HepG2 (cell line): ENCODE measurements around the gene DAAM1. TPM values are rescaled to one million over a fixed set of nuclear protein-coding genes. Genes with fewer than 3 reads are reported as not detected.

ENCODE experiments used
- ATAC-seq: fragments of 200-7000 bp; cut with Tn5 transposase; 3 replicates; pipeline ENCODE4 v1.9.1; 2020; ENCODE audit warnings: mild to moderate bottlenecking, moderate library complexity
- BruUV-seq: library from RNA; stranded (reverse); fragments of 400-500 nt; replicated peaks from 2 replicates; lab custom pipeline; 2021; lab: Mats Ljungman, UMichigan
- CTCF ChIA-PET: fragments of 300-600 bp; formaldehyde crosslinking; extraction: SDS; loops from one replicate; lab custom pipeline; 2021; ENCODE audit warnings: low total read pairs, inconsistent platforms, low intra/inter-chr PET ratio; lab: Yijun Ruan, JAX
- POLR2A ChIA-PET: fragments of 350-600 bp; sonication (Branson Sonifier 250); formaldehyde crosslinking; loops from one replicate; lab custom pipeline; 2020; ENCODE audit warnings: antibody characterized with exemption, inconsistent platforms; lab: Yijun Ruan, JAX
- DNase-seq: peaks from one replicate; pipeline ENCODE4 v3.0.0-alpha.2; 2015; ENCODE audit warnings: low spot score
- FAIRE-seq: peaks from 3 replicates; lab custom pipeline; 2011; peaks lifted over from hg19 to GRCh38; lab: Jason Lieb, UNC
- H2AFZ ChIP-seq: one replicate; pipeline ENCODE4 v1.6.1; 2011; ENCODE audit warnings: low read length, inconsistent platforms
- H3K27ac ChIP-seq: fragments of 300-600 bp; 3 replicates; pipeline ENCODE4 v1.8.0; 2011; ENCODE audit warnings: mixed run types, mild to moderate bottlenecking, mixed read lengths, low read length, inconsistent platforms; ENCODE audit not compliant: insufficient read depth; ENCODE audit errors: extremely low read length
- H3K27me3 ChIP-seq, 2 experiments: fragments of 200-600 bp in 1 of 2; 2 replicates in 1 of 2; 3 replicates in 1 of 2; pipeline versions ENCODE4 v1.6.0 to v1.8.0; 2011; ENCODE audit warnings: low read length in 2 of 2, mild to moderate bottlenecking in 2 of 2, moderate library complexity in 2 of 2, inconsistent platforms in 1 of 2; ENCODE audit not compliant: insufficient read depth in 2 of 2, control insufficient read depth in 1 of 2
- H3K36me3 ChIP-seq, 2 experiments: fragments of 200-600 bp in 1 of 2; replicated peaks in 1 of 2; 2 replicates in 1 of 2; 3 replicates in 1 of 2; pipeline versions ENCODE4 v1.5.1 to v1.8.0; 2011; ENCODE audit warnings: low read length in 2 of 2, inconsistent platforms in 1 of 2; ENCODE audit not compliant: insufficient read depth in 2 of 2, control insufficient read depth in 1 of 2
- H3K4me1 ChIP-seq: 2 replicates; pipeline ENCODE4 v1.5.1; 2012; ENCODE audit warnings: low read length, inconsistent platforms; ENCODE audit not compliant: insufficient read depth
- H3K4me2 ChIP-seq: 2 replicates; pipeline ENCODE4 v1.6.0; 2011; ENCODE audit warnings: low read depth, low read length, inconsistent platforms
- H3K4me3 ChIP-seq, 3 experiments: fragments of 200-600 bp in 1 of 3; sonication (generic), shearing (Covaris generic) in 1 of 3; replicated peaks in 1 of 3; 2 replicates each; pipeline ENCODE4 v1.5.1; 2011 to 2016; ENCODE audit warnings: low read length in 3 of 3, inconsistent platforms in 2 of 3, low read depth in 2 of 3, mild to moderate bottlenecking in 2 of 3, control low read depth in 1 of 3, mixed read lengths in 1 of 3; ENCODE audit not compliant: insufficient read depth in 1 of 3
- H3K79me2 ChIP-seq: one replicate; pipeline ENCODE4 v1.6.1; 2011; ENCODE audit warnings: low read length, inconsistent platforms; ENCODE audit not compliant: insufficient read depth
- H3K9ac ChIP-seq: 2 replicates; pipeline ENCODE4 v1.6.0; 2011; ENCODE audit warnings: mild to moderate bottlenecking, low read depth, low read length, inconsistent platforms; ENCODE audit not compliant: insufficient read depth
- H3K9me3 ChIP-seq: 2 replicates; pipeline ENCODE4 v1.5.1; 2012; ENCODE audit warnings: mild to moderate bottlenecking, low read length
- H4K20me1 ChIP-seq: 2 replicates; pipeline ENCODE4 v1.6.0; 2011; ENCODE audit warnings: inconsistent platforms, mild to moderate bottlenecking, low read length, moderate library complexity; ENCODE audit not compliant: insufficient read depth
- ESRRA ChIP-seq: sonication (generic); formaldehyde crosslinking; IDR thresholded peaks from 2 replicates; pipeline ENCODE4 v1.5.1; 2020; ENCODE audit warnings: mild to moderate bottlenecking, low read depth, missing genetic modification reagents
- FOXA3 ChIP-seq: IDR thresholded peaks from 2 replicates; pipeline ENCODE4 v1.6.1; 2016; ENCODE audit warnings: missing genetic modification reagents, missing compliant biosample characterization
- FOXP1 ChIP-seq, 2 experiments: fragments of 450-650 bp in 1 of 2; IDR thresholded peaks; 2 replicates each; pipeline ENCODE4 v1.6.1; 2017 to 2018; ENCODE audit warnings: antibody characterized with exemption in 1 of 2
- GPBP1L1 ChIP-seq: sonication (generic); formaldehyde crosslinking; IDR thresholded peaks from 2 replicates; pipeline ENCODE4 v1.5.0; 2020; ENCODE audit warnings: mild to moderate bottlenecking, missing genetic modification reagents
- HDAC1 ChIP-seq: sonication (generic); formaldehyde crosslinking; IDR thresholded peaks from 2 replicates; pipeline ENCODE4 v1.5.1; 2020; ENCODE audit warnings: mild to moderate bottlenecking, missing genetic modification reagents
- NFIB ChIP-seq: sonication (generic); formaldehyde crosslinking; IDR thresholded peaks from 2 replicates; pipeline ENCODE4 v1.9.0; 2021; ENCODE audit warnings: missing genetic modification reagents, mild to moderate bottlenecking, borderline replicate concordance
- NFYC ChIP-seq: IDR thresholded peaks from 2 replicates; pipeline ENCODE4 v1.6.1; 2016; ENCODE audit warnings: missing genetic modification reagents, missing compliant biosample characterization
- PRDM4 ChIP-seq: sonication (generic); formaldehyde crosslinking; IDR thresholded peaks from 2 replicates; pipeline ENCODE4 v1.9.0; 2021; ENCODE audit warnings: missing genetic modification reagents, borderline replicate concordance
- SP140L ChIP-seq: sonication (generic); formaldehyde crosslinking; IDR thresholded peaks from 2 replicates; pipeline ENCODE4 v1.4.0; 2020; ENCODE audit warnings: missing genetic modification reagents, borderline replicate concordance
- TCF12 ChIP-seq, 2 experiments: fragments of 450-650 bp in 1 of 2; sonication (generic) in 1 of 2; formaldehyde crosslinking in 1 of 2; IDR thresholded peaks; 2 replicates each; pipeline versions ENCODE4 v1.6.1 to v1.8.0; 2017 to 2022; ENCODE audit warnings: antibody characterized with exemption in 1 of 2, mild to moderate bottlenecking in 1 of 2, missing genetic modification reagents in 1 of 2, moderate library complexity in 1 of 2
- ZBTB7B ChIP-seq: sonication (generic); formaldehyde crosslinking; IDR thresholded peaks from 2 replicates; pipeline ENCODE4 v1.4.0; 2020; ENCODE audit warnings: missing genetic modification reagents
- ZNF263 ChIP-seq: sonication (generic); formaldehyde crosslinking; IDR thresholded peaks from 2 replicates; pipeline ENCODE4 v1.4.0; 2020; ENCODE audit warnings: missing genetic modification reagents
- ZNF33B ChIP-seq: sonication (generic); formaldehyde crosslinking; IDR thresholded peaks from 2 replicates; pipeline ENCODE4 v1.5.1; 2020; ENCODE audit warnings: mild to moderate bottlenecking, missing genetic modification reagents
- ZNF709 ChIP-seq: sonication (generic); formaldehyde crosslinking; IDR thresholded peaks from 2 replicates; pipeline ENCODE4 v1.5.0; 2020; ENCODE audit warnings: mild to moderate bottlenecking, missing genetic modification reagents
- ZNF850 ChIP-seq: sonication (generic); formaldehyde crosslinking; conservative IDR thresholded peaks from 2 replicates; pipeline ENCODE4 v1.9.0; 2021; ENCODE audit warnings: mild to moderate bottlenecking, missing genetic modification reagents
- WGBS: methylation state at CpG from one replicate; pipeline ENCODE4 v1.1.6; 2017; ENCODE audit warnings: low lambda C conversion rate; 5-methylcytosine and 5-hydroxymethylcytosine counted together
- in situ Hi-C: cut with HindIII; loops from 2 replicates; pipeline ENCODE4 v1.10.0; 2017; ENCODE audit warnings: low pct_unique_long_range_greater_than_20kb; ENCODE audit not compliant: extremely low pct_ligation_motif_present
- intact Hi-C: fragments of 100-400 bp; cut with micrococcal nuclease; formaldehyde crosslinking; loops from one replicate; pipeline ENCODE4 v1.10.0; 2022; ENCODE audit not compliant: unreplicated experiment
- polyA plus RNA-seq, 8 experiments: library from polyadenylated mRNA; depleted of rRNA in 3 of 8; stranded (reverse) in 7 of 8; unstranded in 1 of 8; fragments of >200 nt; fragmentation: Illumina TruSeq in 4 of 8; extraction: Trizol in 4 of 8; gene quantifications; 2 replicates each; pipeline versions ENCODE4 v1.2.1 to v1.2.3, GENCODE V29; 2011 to 2016; ENCODE audit warnings: low read depth in 4 of 8, missing spikeins in 1 of 8, mixed read lengths in 1 of 8; ENCODE audit not compliant: insufficient read depth in 1 of 8
- total RNA-seq, 5 experiments: library from RNA; depleted of rRNA; stranded (reverse); fragments of >200 nt; fragmentation: Illumina TruSeq; extraction: Trizol; gene quantifications; 2 replicates each; pipeline ENCODE4 v1.2.3, GENCODE V29; 2016; ENCODE audit warnings: low read depth in 1 of 5

Gene DAAM1
- total and polyA plus RNA-seq, 2 of the 13 experiments (the other 11 are each of a cell fraction or from before 2014, with no cell fraction given), result 10.9 to 24.5 TPM

GRCh38 chr14:59254146-59254910, 65.9 kb downstream of the DAAM1 start (continued):
- TF ChIP-seq FOXA3 (0 out of 2 replicates have a peak, but pooled peaks have one; percentile 24), ZNF263 (CRISPR knock-in tag) (no peak), GPBP1L1 (CRISPR knock-in tag) (no peak), ZNF33B (CRISPR knock-in tag) (no peak), SP140L (CRISPR knock-in tag) (no peak), ZBTB7B (CRISPR knock-in tag) (no peak), TCF12 (IDR thresholded peaks at IDR 0.05) (no peak), TCF12 (CRISPR knock-in tag; IDR thresholded peaks at IDR 0.05) (no peak), FOXP1 (IDR thresholded peaks at IDR 0.05) (no peak), FOXP1 (CRISPR knock-in tag; IDR thresholded peaks at IDR 0.05) (peak; percentile 40; the same call in 1 of the 2 replicates), NFYC (no peak)

- H3K4me2 ChIP-seq, result no peak overlapping the region
- no peaks in the 10 kb centered on the region for H3K27me3 ChIP-seq
- ATAC-seq (no peak), DNase-seq (no peak)
- ChIA-PET CTCF (no interaction called here), POLR2A (no interaction called here)
- H3K36me3 ChIP-seq, result no peaks in the 10 kb centered on the region; a peak in 1 of 5 replicates
- no peaks in the 10 kb centered on the region for H4K20me1 ChIP-seq
- H3K9me3 ChIP-seq, result no peaks in the 10 kb centered on the region
- intact Hi-C loops, result loop anchor here (5.0 kb wide), 1 partner anchor 38 kb away; no protein-coding TSS in a partner anchor
- H3K4me3 ChIP-seq, result no peak overlapping the region
- no peak overlapping the region for H3K27ac ChIP-seq
- peaks cover 40% of the 10 kb centered on the region for H3K79me2 ChIP-seq
- BruUV-seq, result no TSS peak
- H3K4me1 ChIP-seq, result peaks cover 38% of the 10 kb centered on the region
- in situ Hi-C loops, result no loop called here
- no peak overlapping the region for H3K9ac ChIP-seq
- TF ChIP-seq ZNF709 (CRISPR knock-in tag), result no peak
- TF ChIP-seq HDAC1 (CRISPR knock-in tag), result no peak
- TF ChIP-seq NFIB, result no peak
- TF ChIP-seq ESRRA, result no peak
- TF ChIP-seq PRDM4 (CRISPR knock-in tag), result no peak
- TF ChIP-seq ZNF850 (CRISPR knock-in tag), result no peak
- TF ChIP-seq, all 625 proteins: peak for 0
- H2AFZ ChIP-seq, result no peak overlapping the region
- no peak for FAIRE-seq
- WGBS, result 92% methylated on average over 5 of the region's 5 CpGs
These were observed 66.6 kb downstream of the DAAM1 start for GRCh38 chr14:59254911-59255545.
